CD4-positive, alpha-beta T cell treated with Interleukin-1 beta for 1 hour (primary cell): ENCODE results near the gene PTPN18.
"Not testable (repeated sequence)": the region's sequence is repeated elsewhere in the genome, so short reads cannot be mapped to it uniquely, and the experiment has no call there.

Source experiments
- DNase-seq, 2 donors: peaks; one replicate each; pipeline ENCODE4 v3.0.0-alpha.2; 2020 to 2022

The PTPN18 gene

GRCh38 chr2:130355578-130356431 is at the start of gene PTPN18:
PTPN18 (plus strand) TSS chr2:130356056; CDS start chr2:130356108, 52 bp downstream.
- peak; percentile 66 to 75 for DNase-seq

- DNase-seq, result no peak
Measured at GRCh38 chr2:130307850-130308249, 48.0 kb upstream of the PTPN18 start.

GRCh38 chr2:130310881-130311280 is 45.0 kb upstream of the PTPN18 start:
- no peak for DNase-seq

- no peak for DNase-seq
Measured at GRCh38 chr2:130313812-130314334, 42.0 kb upstream of the PTPN18 start.

GRCh38 chr2:130314377-130314776 is 41.5 kb upstream of the PTPN18 start:
- DNase-seq, result no peak

- DNase-seq, result no peak
Measured at GRCh38 chr2:130316596-130316995, 39.3 kb upstream of the PTPN18 start.

GRCh38 chr2:130318906-130319305 is 37.0 kb upstream of the PTPN18 start:
- DNase-seq, result no peak

- no peak for DNase-seq
Measured at GRCh38 chr2:130319536-130319935, 36.3 kb upstream of the PTPN18 start.

GRCh38 chr2:130327703-130328527 is 27.9 kb upstream of the PTPN18 start:
- DNase-seq, result no peak

- no peak for DNase-seq
Measured at GRCh38 chr2:130328710-130329109, 27.1 kb upstream of the PTPN18 start.

- DNase-seq, result peak; percentile 61 to 69
Measured at GRCh38 chr2:130332271-130333073, 23.4 kb upstream of the PTPN18 start.

- DNase-seq, result not testable (repeated sequence)
Measured at GRCh38 chr2:130333253-130333652, 22.6 kb upstream of the PTPN18 start.

GRCh38 chr2:130334026-130334425 is 21.8 kb upstream of the PTPN18 start:
- no peak for DNase-seq

- no peak for DNase-seq
Measured at GRCh38 chr2:130335226-130335625, 20.6 kb upstream of the PTPN18 start.

GRCh38 chr2:130336150-130336876 is 19.5 kb upstream of the PTPN18 start:
- no peak for DNase-seq

- peak; percentile 46 to 56 for DNase-seq
Measured at GRCh38 chr2:130336877-130337734, 18.8 kb upstream of the PTPN18 start.

GRCh38 chr2:130337735-130338325 is 18.0 kb upstream of the PTPN18 start:
- no peak for DNase-seq

GRCh38 chr2:130338793-130339345 is 17.0 kb upstream of the PTPN18 start:
- no peak for DNase-seq

GRCh38 chr2:130339885-130340745 is 15.7 kb upstream of the PTPN18 start:
- no peak for DNase-seq
